DOHH2 (cell line): Measurements from ENCODE around the gene CYP2A6.
"Not testable (repeated sequence)": the region's sequence is repeated elsewhere in the genome, so short reads cannot be mapped to it uniquely, and the experiment has no call there.

Experiments used
- H3F3A ChIP-seq: fragments of 200-600 bp; sonication (generic), shearing (Covaris generic); 2 replicates; pipeline ENCODE4 v1.6.0; 2016; ENCODE audit warnings: antibody characterized with exemption, mild to moderate bottlenecking; ENCODE audit not compliant: control insufficient read depth, insufficient read depth
- H3K27ac ChIP-seq: fragments of 200-600 bp; sonication (generic); 2 replicates; pipeline ENCODE4 v1.5.1; 2014; ENCODE audit warnings: low read depth, mild to moderate bottlenecking, low read length, moderate library complexity
- H3K27me3 ChIP-seq: fragments of 200-600 bp; sonication (generic); 2 replicates; pipeline ENCODE4 v1.6.1; 2014; ENCODE audit warnings: mild to moderate bottlenecking, low read length, mixed read lengths; ENCODE audit not compliant: control insufficient read depth
- H3K36me3 ChIP-seq: fragments of 200-600 bp; sonication (generic); 2 replicates; pipeline ENCODE4 v1.6.1; 2014; ENCODE audit warnings: mild to moderate bottlenecking, low read length, moderate library complexity, mixed read lengths; ENCODE audit not compliant: control insufficient read depth
- H3K4me1 ChIP-seq: fragments of 200-600 bp; sonication (generic); 2 replicates; pipeline ENCODE4 v1.6.1; 2014; ENCODE audit warnings: mild to moderate bottlenecking, low read length, mixed read lengths; ENCODE audit not compliant: control insufficient read depth
- H3K4me2 ChIP-seq: fragments of 200-600 bp; sonication (generic); 2 replicates; pipeline ENCODE4 v1.6.0; 2014; ENCODE audit warnings: mild to moderate bottlenecking, low read length, moderate library complexity
- H3K4me3 ChIP-seq: fragments of 200-600 bp; sonication (generic); 2 replicates; pipeline ENCODE4 v1.5.1; 2014; ENCODE audit warnings: mild to moderate bottlenecking, low read length, mixed read lengths
- H3K79me2 ChIP-seq: fragments of 200-600 bp; sonication (generic); 2 replicates; pipeline ENCODE4 v1.6.1; 2014; ENCODE audit warnings: mild to moderate bottlenecking, low read length, mixed read lengths; ENCODE audit not compliant: control insufficient read depth
- H3K9me2 ChIP-seq: fragments of 200-600 bp; sonication (generic); replicated peaks from 2 replicates; pipeline ENCODE4 v1.6.1; 2014; ENCODE audit warnings: mild to moderate bottlenecking, low read length, mixed read lengths; ENCODE audit not compliant: control insufficient read depth
- H3K9me3 ChIP-seq: fragments of 200-600 bp; sonication (generic); 2 replicates; pipeline ENCODE4 v1.6.1; 2014; ENCODE audit warnings: antibody characterized with exemption, low read length, mixed read lengths; ENCODE audit not compliant: control insufficient read depth, insufficient read depth
- H4K20me1 ChIP-seq: fragments of 200-600 bp; sonication (generic); 2 replicates; pipeline ENCODE4 v1.6.0; 2014; ENCODE audit warnings: low read depth, mild to moderate bottlenecking, antibody characterized with exemption, low read length, moderate library complexity; ENCODE audit not compliant: control insufficient read depth, insufficient read depth
- CTCF ChIP-seq: fragments of 200-600 bp; sonication (generic); IDR thresholded peaks from one replicate; pipeline ENCODE4 v1.5.1; 2014; ENCODE audit warnings: antibody characterized with exemption, mild to moderate bottlenecking, low read depth, low read length; ENCODE audit not compliant: poor library complexity, severe bottlenecking
- EZH2phosphoT487 ChIP-seq: fragments of 200-600 bp; sonication (generic); IDR thresholded peaks from 2 replicates; pipeline ENCODE4 v1.6.1; 2017; ENCODE audit warnings: borderline replicate concordance, mild to moderate bottlenecking, antibody characterized with exemption, low read length, moderate library complexity, mixed read lengths

CYP2A6 gene

GRCh38 chr19:40831502-40832430, 18.5 kb downstream of the CYP2A6 start:
- Histone ChIP-seq H3F3A (no peaks in the 10 kb centered on the region), H3K9me3 (no peaks in the 10 kb centered on the region), H3K4me2 (no peak overlapping the region), H3K79me2 (no peaks in the 10 kb centered on the region), H3K27ac (no peak overlapping the region), H3K36me3 (no peaks in the 10 kb centered on the region), H3K4me1 (no peaks in the 10 kb centered on the region), H3K27me3 (no peaks in the 10 kb centered on the region), H3K9me2 (no peaks in the 10 kb centered on the region), H3K4me3 (no peak overlapping the region), H4K20me1 (no peaks in the 10 kb centered on the region)
- TF ChIP-seq CTCF: no peak
- TF ChIP-seq EZH2phosphoT487: no peak

GRCh38 chr19:40830741-40831140, 19.5 kb downstream of the CYP2A6 start:
- H3K27me3 ChIP-seq, H3K4me2 ChIP-seq, H3K9me3 ChIP-seq, H3K4me1 ChIP-seq, H4K20me1 ChIP-seq, H3K27ac ChIP-seq, H3K9me2 ChIP-seq, H3K36me3 ChIP-seq, H3K79me2 ChIP-seq, H3F3A ChIP-seq, H3K4me3 ChIP-seq: not testable (repeated sequence)

- Histone ChIP-seq H3K9me3 (no peaks in the 10 kb centered on the region), H3K4me3 (no peak overlapping the region), H3F3A (no peaks in the 10 kb centered on the region), H3K4me1 (no peaks in the 10 kb centered on the region), H3K4me2 (no peak overlapping the region), H3K9me2 (no peaks in the 10 kb centered on the region), H3K27ac (no peak overlapping the region), H3K79me2 (no peaks in the 10 kb centered on the region), H3K27me3 (no peaks in the 10 kb centered on the region), H3K36me3 (no peaks in the 10 kb centered on the region), H4K20me1 (no peaks in the 10 kb centered on the region)
- TF ChIP-seq EZH2phosphoT487: no peak
- no peak for TF ChIP-seq CTCF
Measured at GRCh38 chr19:40829205-40829604, 21.0 kb downstream of the CYP2A6 start.

- no peak overlapping the region for H3K4me2 ChIP-seq
- H3K27ac ChIP-seq: no peak overlapping the region
- no peaks in the 10 kb centered on the region for H3K9me2 ChIP-seq
- no peaks in the 10 kb centered on the region for H3K79me2 ChIP-seq
- H3K36me3 ChIP-seq: no peaks in the 10 kb centered on the region
- H3K9me3 ChIP-seq: no peaks in the 10 kb centered on the region
- H3K4me3 ChIP-seq: no peak overlapping the region
- H3K27me3 ChIP-seq: no peaks in the 10 kb centered on the region
- no peaks in the 10 kb centered on the region for H4K20me1 ChIP-seq
- H3F3A ChIP-seq: no peaks in the 10 kb centered on the region
- TF ChIP-seq EZH2phosphoT487 (no peak), CTCF (no peak)
- peaks cover 5% of the 10 kb centered on the region for H3K4me1 ChIP-seq
Measured at GRCh38 chr19:40827386-40828247, 22.6 kb downstream of the CYP2A6 start.

DNA sequence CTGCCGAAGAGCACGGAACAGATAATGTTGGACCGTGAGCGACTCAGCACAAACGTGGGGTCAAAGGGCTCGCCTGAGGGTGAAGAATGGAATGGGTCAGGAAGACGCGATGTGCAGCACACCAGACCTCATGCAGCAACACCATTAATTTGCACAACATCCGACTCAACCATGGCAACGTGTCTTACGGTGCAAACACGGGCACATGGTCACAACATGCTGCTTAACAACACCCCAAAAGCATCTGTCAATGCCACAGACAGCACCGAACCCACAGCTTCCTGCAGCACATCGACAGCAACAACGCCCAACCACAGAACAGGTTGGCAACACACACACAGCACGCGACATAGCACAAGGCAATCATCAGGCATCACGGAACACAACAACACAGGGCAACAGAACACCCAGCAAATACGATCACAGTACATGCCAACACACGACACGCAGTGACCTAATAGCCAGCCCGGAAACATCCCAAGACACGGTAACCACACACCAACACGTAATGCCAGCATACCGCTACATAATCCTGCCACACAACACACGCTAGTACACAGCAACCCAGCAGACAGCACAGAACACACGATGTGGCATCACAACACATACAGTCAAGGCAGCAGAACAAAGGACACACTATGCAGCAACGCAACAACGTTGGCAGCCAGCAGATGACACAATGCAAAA, 23.4 kb downstream of the CYP2A6 start:
- not testable (repeated sequence) for H4K20me1 ChIP-seq, H3K4me1 ChIP-seq, H3K27me3 ChIP-seq, H3K79me2 ChIP-seq, H3K9me3 ChIP-seq, H3K36me3 ChIP-seq, H3K4me3 ChIP-seq, H3F3A ChIP-seq, H3K9me2 ChIP-seq, H3K4me2 ChIP-seq, H3K27ac ChIP-seq
